WTC11 (cell line): Measurements from ENCODE around the gene KLC4. TPM values are rescaled to one million over a fixed set of nuclear protein-coding genes. Genes with fewer than 3 reads are reported as not detected.
A peak's percentile ranks its signal among the peaks of the same experiment; 100 is the strongest.

Source experiments
- ATAC-seq: fragments of 200-7000 bp; cut with Tn5 transposase; 2 replicates; pipeline ENCODE4 v1.10.0; 2021; ENCODE audit warnings: mild to moderate bottlenecking, moderate library complexity
- CTCF ChIA-PET: fragments of 300-600 bp; sonication (Branson Sonifier 250); formaldehyde crosslinking; loops from one replicate; lab custom pipeline; 2021; ENCODE audit warnings: antibody characterized with exemption; lab: Charles Lee
- POLR2A ChIA-PET: fragments of 350-600 bp; sonication (Branson Sonifier 250); formaldehyde crosslinking; loops from one replicate; lab custom pipeline; 2021; ENCODE audit warnings: antibody characterized with exemption; lab: Charles Lee
- DNase-seq: peaks from one replicate; pipeline ENCODE4 v3.0.0; 2021; ENCODE audit warnings: low spot score
- H3K27ac Mint-ChIP-seq: 2 replicates; pipeline ENCODE4 v1.8.0; 2021; ENCODE audit warnings: mixed read lengths
- H3K27me3 Mint-ChIP-seq: 2 replicates; pipeline ENCODE4 v1.8.0; 2021; ENCODE audit warnings: low read depth, mild to moderate bottlenecking, moderate library complexity, mixed read lengths
- H3K36me3 Mint-ChIP-seq: 2 replicates; pipeline ENCODE4 v1.8.0; 2021; ENCODE audit warnings: mixed read lengths
- H3K4me1 Mint-ChIP-seq: 2 replicates; pipeline ENCODE4 v1.8.0; 2022; ENCODE audit warnings: mixed read lengths
- H3K4me3 Mint-ChIP-seq: 2 replicates; pipeline ENCODE4 v1.8.0; 2021; ENCODE audit warnings: mild to moderate bottlenecking, moderate library complexity, mixed read lengths
- H3K9me3 Mint-ChIP-seq: 2 replicates; pipeline ENCODE4 v1.8.0; 2021; ENCODE audit warnings: mixed read lengths
- ATF6 ChIP-seq: sonication (generic); formaldehyde crosslinking; IDR thresholded peaks from 2 replicates; pipeline ENCODE4 v1.8.1; 2023; ENCODE audit warnings: mild to moderate bottlenecking, missing genetic modification reagents
- E2F4 ChIP-seq: sonication (generic); formaldehyde crosslinking; IDR thresholded peaks from 2 replicates; pipeline ENCODE4 v1.8.1; 2022; ENCODE audit warnings: low read depth, mild to moderate bottlenecking, moderate library complexity, missing genetic modification reagents, borderline replicate concordance
- E2F5 ChIP-seq: sonication (generic); formaldehyde crosslinking; IDR thresholded peaks from 2 replicates; pipeline ENCODE4 v1.8.1; 2022; ENCODE audit warnings: mild to moderate bottlenecking, moderate library complexity, missing genetic modification reagents
- ESRRA ChIP-seq: sonication (generic); formaldehyde crosslinking; IDR thresholded peaks from 2 replicates; pipeline ENCODE4 v1.8.1; 2022; ENCODE audit warnings: mild to moderate bottlenecking, missing genetic modification reagents, borderline replicate concordance
- JAZF1 ChIP-seq: fragments of 250-450 bp; sonication (Bioruptor Pico); IDR thresholded peaks from 2 replicates; pipeline ENCODE4 v1.9.0; 2021; ENCODE audit warnings: moderate library complexity, mild to moderate bottlenecking, inconsistent platforms
- MYBL2 ChIP-seq: sonication (generic); formaldehyde crosslinking; IDR thresholded peaks from 2 replicates; pipeline ENCODE4 v1.8.1; 2023; ENCODE audit warnings: mild to moderate bottlenecking, moderate library complexity, missing genetic modification reagents
- PREB ChIP-seq: sonication (generic); formaldehyde crosslinking; IDR thresholded peaks from 2 replicates; pipeline ENCODE4 v1.8.1; 2022; ENCODE audit warnings: mild to moderate bottlenecking, missing genetic modification reagents, moderate library complexity, borderline replicate concordance
- RORB ChIP-seq: fragments of 250-450 bp; sonication (Bioruptor Pico); IDR thresholded peaks from 2 replicates; pipeline ENCODE4 v1.9.0; 2021; ENCODE audit warnings: mild to moderate bottlenecking
- SMAD3 ChIP-seq: sonication (generic); formaldehyde crosslinking; IDR thresholded peaks from 2 replicates; pipeline ENCODE4 v1.8.0; 2022; ENCODE audit warnings: missing genetic modification reagents, mild to moderate bottlenecking, borderline replicate concordance
- SMAD4 ChIP-seq: sonication (generic); formaldehyde crosslinking; IDR thresholded peaks from 2 replicates; pipeline ENCODE4 v1.8.0; 2022; ENCODE audit warnings: mild to moderate bottlenecking, missing genetic modification reagents
- SP1 ChIP-seq: sonication (generic); formaldehyde crosslinking; conservative IDR thresholded peaks from 2 replicates; pipeline ENCODE4 v1.8.1; 2022; ENCODE audit warnings: missing genetic modification reagents
- STAT6 ChIP-seq: sonication (generic); formaldehyde crosslinking; conservative IDR thresholded peaks from 2 replicates; pipeline ENCODE4 v1.8.1; 2023; ENCODE audit warnings: mild to moderate bottlenecking, low read depth, missing genetic modification reagents, moderate library complexity
- TEAD1 ChIP-seq: sonication (generic); formaldehyde crosslinking; IDR thresholded peaks from 2 replicates; pipeline ENCODE4 v1.8.0; 2022; ENCODE audit warnings: mild to moderate bottlenecking, missing genetic modification reagents
- TEAD4 ChIP-seq: sonication (generic); formaldehyde crosslinking; IDR thresholded peaks from 2 replicates; pipeline ENCODE4 v1.8.0; 2022; ENCODE audit warnings: mild to moderate bottlenecking, missing genetic modification reagents
- USF1 ChIP-seq: sonication (generic); formaldehyde crosslinking; IDR thresholded peaks from 2 replicates; pipeline ENCODE4 v1.8.0; 2022; ENCODE audit warnings: mild to moderate bottlenecking, missing genetic modification reagents
- ZMAT4 ChIP-seq: fragments of 250-450 bp; sonication (Bioruptor Pico); IDR thresholded peaks from 2 replicates; pipeline ENCODE4 v1.9.0; 2021; ENCODE audit warnings: mild to moderate bottlenecking
- ZNF219 ChIP-seq: sonication (generic); formaldehyde crosslinking; IDR thresholded peaks from 2 replicates; pipeline ENCODE4 v1.8.0; 2023; ENCODE audit warnings: missing genetic modification reagents, mild to moderate bottlenecking, borderline replicate concordance
- ZNF396 ChIP-seq: fragments of 250-450 bp; sonication (Bioruptor Pico); IDR thresholded peaks from 2 replicates; pipeline ENCODE4 v1.8.0; 2021; ENCODE audit warnings: mild to moderate bottlenecking, moderate library complexity, borderline replicate concordance
- ZNF416 ChIP-seq: fragments of 250-450 bp; sonication (Bioruptor Pico); IDR thresholded peaks from 2 replicates; pipeline ENCODE4 v1.9.0; 2021; ENCODE audit warnings: mild to moderate bottlenecking, inconsistent platforms
- ZSCAN18 ChIP-seq: fragments of 250-450 bp; sonication (Bioruptor Pico); IDR thresholded peaks from 2 replicates; pipeline ENCODE4 v2.1.2; 2022; ENCODE audit warnings: mild to moderate bottlenecking, moderate library complexity
- total RNA-seq: library from RNA; stranded (reverse); gene quantifications from 3 replicates; pipeline ENCODE4 v1.2.3, GENCODE V29; 2021

The KLC4 gene
- total RNA-seq, 1 experiment from 2014 or later = 35.7 TPM

GRCh38 chr6:43119482-43119881 lies 60.1 kb downstream of the KLC4 start:
- ChIA-PET CTCF (interaction anchor here (0.9 to 2.2 kb wide), 2 partner anchors 11 to 24 kb away, joined by 4 to 10 read pairs; no protein-coding TSS in a partner anchor), POLR2A (no interaction called here)
- ATAC-seq = no peak
- TF ChIP-seq SMAD3 (CRISPR knock-in tag) = no peak
- TF ChIP-seq MYBL2 = no peak
- no peak for TF ChIP-seq ESRRA (CRISPR knock-in tag)
- TF ChIP-seq TEAD4 = no peak
- no peak for TF ChIP-seq USF1 (CRISPR knock-in tag)
- TF ChIP-seq ZNF396 (CRISPR knock-in tag) = no peak
- TF ChIP-seq SP1 = no peak
- no peak for TF ChIP-seq E2F5 (CRISPR knock-in tag)
- no peak for DNase-seq
- no peaks in the 10 kb centered on the region for H3K27me3 Mint-ChIP-seq
- H3K4me3 Mint-ChIP-seq = no peak overlapping the region
- H3K9me3 Mint-ChIP-seq = no peaks in the 10 kb centered on the region
- H3K4me1 Mint-ChIP-seq = peaks cover 41% of the 10 kb centered on the region
- H3K36me3 Mint-ChIP-seq = no peaks in the 10 kb centered on the region
- H3K27ac Mint-ChIP-seq = peak overlapping the region; percentile 57; the same call in 1 of the 2 replicates

GRCh38 chr6:43120101-43120763 lies 60.8 kb downstream of the KLC4 start:
- ChIA-PET POLR2A (interaction anchor here (0.6 kb wide), 1 partner anchor 41 kb away, joined by 4 read pairs; no protein-coding TSS in a partner anchor), CTCF (interaction anchor here (0.6 to 2.2 kb wide), 3 partner anchors 10 to 24 kb away, joined by 4 to 10 read pairs (median 5); no protein-coding TSS in a partner anchor)
- Mint-ChIP-seq H3K4me3 (no peak overlapping the region), H3K36me3 (no peaks in the 10 kb centered on the region), H3K4me1 (peaks cover 38% of the 10 kb centered on the region), H3K27me3 (no peaks in the 10 kb centered on the region), H3K9me3 (no peaks in the 10 kb centered on the region), H3K27ac (no peak overlapping the region)
- DNase-seq (no peak), ATAC-seq (no peak)
- no peak for TF ChIP-seq TEAD1 (CRISPR knock-in tag)
- TF ChIP-seq JAZF1 (CRISPR knock-in tag) = no peak
- TF ChIP-seq ATF6 (CRISPR knock-in tag) = no peak
- TF ChIP-seq ZNF416 (CRISPR knock-in tag) = no peak
- no peak for TF ChIP-seq ZNF219 (CRISPR knock-in tag)
- TF ChIP-seq PREB (CRISPR knock-in tag) = no peak
- no peak for TF ChIP-seq SMAD4 (CRISPR knock-in tag)
- TF ChIP-seq STAT6 = no peak
- no peak for TF ChIP-seq ZMAT4
- no peak for TF ChIP-seq E2F4 (CRISPR knock-in tag)
- no peak for TF ChIP-seq RORB (CRISPR knock-in tag)
- no peak for TF ChIP-seq ZSCAN18 (CRISPR knock-in tag)
